IMR-90 (cell line): ENCODE measurements around the gene FAM117B. TPM values are rescaled to one million over a fixed set of nuclear protein-coding genes. Genes with fewer than 3 reads are reported as not detected.

Experiments
- ATAC-seq: fragments of 200-7000 bp; cut with Tn5 transposase; 2 replicates; pipeline ENCODE4 v1.9.1; 2020; ENCODE audit warnings: low read depth, mild to moderate bottlenecking, moderate library complexity
- BruUV-seq: library from RNA; stranded (reverse); fragments of 400-500 nt; replicated peaks from 2 replicates; lab custom pipeline; 2021; lab: Mats Ljungman, UMichigan
- CTCF ChIA-PET: fragments of 300-600 bp; formaldehyde crosslinking; extraction: SDS; loops from one replicate; lab custom pipeline; 2021; ENCODE audit warnings: antibody characterized with exemption; lab: Yijun Ruan, JAX
- POLR2A ChIA-PET: fragments of 300-600 bp; sonication (Branson Sonifier 250); formaldehyde crosslinking; loops from one replicate; lab custom pipeline; 2022; ENCODE audit warnings: antibody characterized with exemption; ENCODE audit not compliant: unreplicated experiment; lab: Charles Lee
- DNase-seq: peaks from one replicate; pipeline ENCODE4 v3.0.0; 2013
- H2AFZ ChIP-seq: replicated peaks from 2 replicates; pipeline ENCODE3; 2013; ENCODE audit warnings: low read length, mild to moderate bottlenecking; ENCODE audit not compliant: poor library complexity
- H2AK5ac ChIP-seq: 2 replicates; pipeline ENCODE4 v1.6.1; 2013; ENCODE audit warnings: low read depth, low read length, inconsistent platforms
- H2AK9ac ChIP-seq: replicated peaks from 2 replicates; pipeline ENCODE3; 2013; ENCODE audit warnings: mild to moderate bottlenecking, low read depth, low read length, moderate library complexity; ENCODE audit not compliant: poor library complexity
- H2BK120ac ChIP-seq: 2 replicates; pipeline ENCODE4 v1.6.1; 2013; ENCODE audit warnings: low read depth, low read length, inconsistent platforms
- H2BK15ac ChIP-seq: 3 replicates; pipeline ENCODE4 v1.6.1; 2013; ENCODE audit warnings: low read depth, low read length, inconsistent platforms
- H2BK20ac ChIP-seq: 2 replicates; pipeline ENCODE4 v1.6.1; 2013; ENCODE audit warnings: low read depth, mild to moderate bottlenecking, inconsistent platforms, low read length, moderate library complexity
- H2BK5ac ChIP-seq: 2 replicates; pipeline ENCODE4 v1.6.1; 2013; ENCODE audit warnings: mild to moderate bottlenecking, low read depth, low read length, inconsistent platforms; ENCODE audit not compliant: poor library complexity, severe bottlenecking
- H3K14ac ChIP-seq: replicated peaks from 2 replicates; pipeline ENCODE4 v1.6.1; 2013; ENCODE audit warnings: low read depth, low read length, inconsistent platforms
- H3K18ac ChIP-seq: 2 replicates; pipeline ENCODE4 v1.6.1; 2013; ENCODE audit warnings: low read depth, low read length, control low read depth
- H3K23ac ChIP-seq: 2 replicates; pipeline ENCODE4 v1.6.1; 2013; ENCODE audit warnings: low read depth, low read length, inconsistent platforms
- H3K27ac ChIP-seq: 2 replicates; pipeline ENCODE4 v1.5.1; 2013; ENCODE audit warnings: mild to moderate bottlenecking, control low read depth, low read length; ENCODE audit not compliant: insufficient read depth
- H3K27me3 ChIP-seq: 2 replicates; pipeline ENCODE4 v1.6.1; 2013; ENCODE audit warnings: low read length; ENCODE audit not compliant: control insufficient read depth, insufficient read depth
- H3K36me3 ChIP-seq: 2 replicates; pipeline ENCODE4 v1.6.1; 2013; ENCODE audit warnings: low read length, mixed read lengths; ENCODE audit not compliant: control insufficient read depth, insufficient read depth
- H3K4ac ChIP-seq: 2 replicates; pipeline ENCODE4 v1.6.1; 2013; ENCODE audit warnings: low read depth, low read length, inconsistent platforms
- H3K4me1 ChIP-seq: 2 replicates; pipeline ENCODE4 v1.6.1; 2013; ENCODE audit warnings: low read length, mixed read lengths; ENCODE audit not compliant: control insufficient read depth, insufficient read depth
- H3K4me2 ChIP-seq: 2 replicates; pipeline ENCODE4 v1.6.1; 2013; ENCODE audit warnings: low read depth, mild to moderate bottlenecking, control low read depth, low read length, moderate library complexity
- H3K4me3 ChIP-seq: 2 replicates; pipeline ENCODE4 v1.5.1; 2013; ENCODE audit warnings: low read depth, mild to moderate bottlenecking, control low read depth, low read length, moderate library complexity; ENCODE audit not compliant: insufficient read depth
- H3K56ac ChIP-seq: 2 replicates; pipeline ENCODE4 v1.6.1; 2013; ENCODE audit warnings: low read length, inconsistent platforms; ENCODE audit not compliant: insufficient read depth; ENCODE audit errors: extremely low read depth
- H3K79me1 ChIP-seq, 2 experiments: 2 replicates each; pipeline ENCODE4 v1.6.1; 2013; ENCODE audit warnings: low read length in 2 of 2, inconsistent platforms in 1 of 2, low read depth in 1 of 2
- H3K9ac ChIP-seq: 2 replicates; pipeline ENCODE4 v1.6.1; 2013; ENCODE audit warnings: low read depth, low read length, control low read depth
- H3K9me1 ChIP-seq: 2 replicates; pipeline ENCODE4 v1.6.1; 2013; ENCODE audit warnings: low read length, inconsistent platforms; ENCODE audit not compliant: insufficient read depth
- H3K9me3 ChIP-seq: 2 replicates; pipeline ENCODE4 v1.6.1; 2013; ENCODE audit warnings: low read length; ENCODE audit not compliant: control insufficient read depth, insufficient read depth
- H4K20me1 ChIP-seq: 2 replicates; pipeline ENCODE4 v1.6.1; 2013; ENCODE audit warnings: low read length, inconsistent platforms; ENCODE audit not compliant: insufficient read depth
- H4K5ac ChIP-seq: 2 replicates; pipeline ENCODE4 v1.6.1; 2013; ENCODE audit warnings: mild to moderate bottlenecking, low read depth, low read length, control low read depth
- H4K8ac ChIP-seq, 2 experiments: 2 replicates each; pipeline ENCODE4 v1.6.1; 2013; ENCODE audit warnings: low read depth in 2 of 2, low read length in 2 of 2, control low read depth in 1 of 2, inconsistent platforms in 1 of 2
- H4K91ac ChIP-seq: 2 replicates; pipeline ENCODE4 v1.6.1; 2013; ENCODE audit warnings: low read depth, low read length, inconsistent platforms; ENCODE audit not compliant: insufficient read depth
- BHLHE40 ChIP-seq: fragments of 150-350 bp; IDR thresholded peaks from 2 replicates; pipeline ENCODE4 v1.6.1; 2016; ENCODE audit warnings: mild to moderate bottlenecking, low read depth, low read length
- CEBPB ChIP-seq: IDR thresholded peaks from 2 replicates; pipeline ENCODE4 v1.6.1; 2012; ENCODE audit warnings: low read depth, low read length, improper control_type of control experiment
- CHD1 ChIP-seq: IDR thresholded peaks from 2 replicates; pipeline ENCODE4 v1.6.1; 2012; ENCODE audit warnings: low read depth, low read length, improper control_type of control experiment
- MAFK ChIP-seq: IDR thresholded peaks from 2 replicates; pipeline ENCODE4 v1.6.1; 2012; ENCODE audit warnings: low read depth, low read length, improper control_type of control experiment
- MAZ ChIP-seq: IDR thresholded peaks from 2 replicates; pipeline ENCODE4 v1.6.1; 2012; ENCODE audit warnings: low read depth, mild to moderate bottlenecking, low read length, improper control_type of control experiment, moderate library complexity, borderline replicate concordance
- MXI1 ChIP-seq: IDR thresholded peaks from 2 replicates; pipeline ENCODE4 v1.6.1; 2012; ENCODE audit warnings: low read depth, mild to moderate bottlenecking, low read length, moderate library complexity, borderline replicate concordance
- NFE2L2 ChIP-seq: fragments of 150-350 bp; IDR thresholded peaks from 2 replicates; pipeline ENCODE4 v1.6.1; 2016; ENCODE audit warnings: low read depth, mild to moderate bottlenecking, low read length
- POLR2A ChIP-seq: IDR thresholded peaks from 2 replicates; pipeline ENCODE4 v1.6.1; 2012; ENCODE audit warnings: mild to moderate bottlenecking, low read depth, low read length
- RAD21 ChIP-seq: IDR thresholded peaks from 2 replicates; pipeline ENCODE4 v1.6.1; 2012; ENCODE audit warnings: low read length, improper control_type of control experiment
- RCOR1 ChIP-seq: IDR thresholded peaks from 2 replicates; pipeline ENCODE4 v1.6.1; 2012; ENCODE audit warnings: mild to moderate bottlenecking, low read length, improper control_type of control experiment; ENCODE audit not compliant: insufficient replicate concordance
- RFX5 ChIP-seq: IDR thresholded peaks from 2 replicates; pipeline ENCODE4 v1.8.0; 2012; ENCODE audit warnings: low read depth, mild to moderate bottlenecking, low read length, moderate library complexity
- SMC3 ChIP-seq: fragments of 150-350 bp; IDR thresholded peaks from 2 replicates; pipeline ENCODE4 v1.6.1; 2016; ENCODE audit warnings: low read depth, mild to moderate bottlenecking, antibody characterized with exemption, low read length, moderate library complexity
- USF2 ChIP-seq: fragments of 150-350 bp; IDR thresholded peaks from 2 replicates; pipeline ENCODE4 v1.6.1; 2017; ENCODE audit warnings: mild to moderate bottlenecking, antibody characterized with exemption, low read length, low read depth
- WGBS, 2 experiments: methylation state at CpG; one replicate each; pipeline versions ENCODE4 v1.1.5 to v1.1.7; 2013; ENCODE audit warnings: missing lambda C conversion rate in 2 of 2; ENCODE audit not compliant: insufficient read length in 1 of 2; ENCODE audit errors: extremely low coverage in 2 of 2; 5-methylcytosine and 5-hydroxymethylcytosine counted together
- dilution Hi-C: fragments of 300-500 bp; cut with HindIII; formaldehyde crosslinking; loops from one replicate; pipeline ENCODE4 v1.14.3; 2018; ENCODE audit warnings: low sequenced_read_pairs; ENCODE audit not compliant: unreplicated experiment
- in situ Hi-C: fragments of 300-500 bp; cut with MboI; formaldehyde crosslinking; loops from 3 replicates; pipeline ENCODE4 v1.14.3; 2019; ENCODE audit warnings: low sequenced_read_pairs, inconsistent platforms, mixed read lengths
- intact Hi-C: fragments of 100-400 bp; cut with micrococcal nuclease; formaldehyde crosslinking; loops from 2 replicates; pipeline ENCODE4 v1.10.0; 2022
- polyA plus RNA-seq, 3 experiments: library from polyadenylated mRNA; depleted of rRNA; stranded (reverse); fragments of >200 nt; gene quantifications; 2 replicates each; pipeline ENCODE4 v1.2.3, GENCODE V29; 2012; ENCODE audit warnings: low replicate concordance in 1 of 3
- total RNA-seq: library from RNA; depleted of rRNA; stranded (reverse); fragments of >200 nt; gene quantifications from 2 replicates; pipeline ENCODE4 v1.2.3, GENCODE V29; 2012
- TF ChIP-seq, protein P1 (sequence below): fragments of 150-350 bp; IDR thresholded peaks from 2 replicates; pipeline ENCODE4 v1.6.1; 2016; ENCODE audit warnings: low read depth, mild to moderate bottlenecking, low read length, moderate library complexity, borderline replicate concordance
- TF ChIP-seq, protein P2 (sequence below): conservative IDR thresholded peaks from 2 replicates; pipeline ENCODE4 v1.5.1; 2012; ENCODE audit warnings: mild to moderate bottlenecking, low read depth, low read length, improper control_type of control experiment

FAM117B gene
- total and polyA plus RNA-seq, 2 of the 4 experiments (the other 2 are of a cell fraction) = 0.54 to 0.79 TPM

- Histone ChIP-seq H2BK120ac (peak overlapping the region; percentile 59), H2BK5ac (no peak overlapping the region), H3K4ac (0 out of 2 replicates have a peak overlapping the region, but pooled peaks have one; percentile 5), H3K4me2 (no peak overlapping the region), H3K9ac (no peak overlapping the region), H4K8ac (no peak overlapping the region), H4K91ac (peak overlapping the region; percentile 31), H2AK9ac (no peak overlapping the region), H3K27ac (no peak overlapping the region), H2AFZ (no peak overlapping the region), H2AK5ac (peak overlapping the region; percentile 64), H3K27me3 (no peaks in the 10 kb centered on the region), H3K79me1 (no peaks in the 10 kb centered on the region; a peak in 1 of 4 replicates), H3K9me3 (peaks cover 9% of the 10 kb centered on the region), H2BK15ac (0 out of 3 replicates have a peak overlapping the region, but pooled peaks have one; percentile 28), H3K23ac (no peak overlapping the region), H3K4me3 (no peak overlapping the region), H2BK20ac (peak overlapping the region; percentile 29; the same call in 1 of the 2 replicates), H3K56ac (no peak overlapping the region), H3K9me1 (no peaks in the 10 kb centered on the region; the same call in 1 of the 2 replicates), H3K4me1 (peaks cover 3% of the 10 kb centered on the region; the same call in 1 of the 2 replicates), H4K20me1 (no peaks in the 10 kb centered on the region), H3K36me3 (0 out of 2 replicates have a peak, but pooled peaks cover 1% of the 10 kb centered on the region), H3K14ac (no peak overlapping the region), H3K18ac (no peak overlapping the region), H4K5ac (no peak overlapping the region)
- dilution Hi-C loops (no loop called here), in situ Hi-C loops (no loop called here), intact Hi-C loops (no loop called here)
- ChIA-PET POLR2A (no interaction called here), CTCF (no interaction called here)
- ATAC-seq (no peak), DNase-seq (no peak)
- WGBS, 2 experiments = 100% methylated on average over 1 of the region's 3 CpGs; no CpG with 5 or more reads in 1 of the 2 experiments
- BruUV-seq = no TSS peak
- TF ChIP-seq RCOR1 (no peak), MXI1 (no peak), USF2 (no peak), CEBPB (no peak), SMC3 (no peak), MAZ (no peak), NFE2L2 (no peak), POLR2A (no peak), MAFK (no peak), RAD21 (no peak), CHD1 (no peak), RFX5 (no peak), BHLHE40 (no peak)
- TF ChIP-seq, protein P1, sequence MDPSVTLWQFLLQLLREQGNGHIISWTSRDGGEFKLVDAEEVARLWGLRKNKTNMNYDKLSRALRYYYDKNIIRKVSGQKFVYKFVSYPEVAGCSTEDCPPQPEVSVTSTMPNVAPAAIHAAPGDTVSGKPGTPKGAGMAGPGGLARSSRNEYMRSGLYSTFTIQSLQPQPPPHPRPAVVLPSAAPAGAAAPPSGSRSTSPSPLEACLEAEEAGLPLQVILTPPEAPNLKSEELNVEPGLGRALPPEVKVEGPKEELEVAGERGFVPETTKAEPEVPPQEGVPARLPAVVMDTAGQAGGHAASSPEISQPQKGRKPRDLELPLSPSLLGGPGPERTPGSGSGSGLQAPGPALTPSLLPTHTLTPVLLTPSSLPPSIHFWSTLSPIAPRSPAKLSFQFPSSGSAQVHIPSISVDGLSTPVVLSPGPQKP = no peak
- TF ChIP-seq, protein P2, sequence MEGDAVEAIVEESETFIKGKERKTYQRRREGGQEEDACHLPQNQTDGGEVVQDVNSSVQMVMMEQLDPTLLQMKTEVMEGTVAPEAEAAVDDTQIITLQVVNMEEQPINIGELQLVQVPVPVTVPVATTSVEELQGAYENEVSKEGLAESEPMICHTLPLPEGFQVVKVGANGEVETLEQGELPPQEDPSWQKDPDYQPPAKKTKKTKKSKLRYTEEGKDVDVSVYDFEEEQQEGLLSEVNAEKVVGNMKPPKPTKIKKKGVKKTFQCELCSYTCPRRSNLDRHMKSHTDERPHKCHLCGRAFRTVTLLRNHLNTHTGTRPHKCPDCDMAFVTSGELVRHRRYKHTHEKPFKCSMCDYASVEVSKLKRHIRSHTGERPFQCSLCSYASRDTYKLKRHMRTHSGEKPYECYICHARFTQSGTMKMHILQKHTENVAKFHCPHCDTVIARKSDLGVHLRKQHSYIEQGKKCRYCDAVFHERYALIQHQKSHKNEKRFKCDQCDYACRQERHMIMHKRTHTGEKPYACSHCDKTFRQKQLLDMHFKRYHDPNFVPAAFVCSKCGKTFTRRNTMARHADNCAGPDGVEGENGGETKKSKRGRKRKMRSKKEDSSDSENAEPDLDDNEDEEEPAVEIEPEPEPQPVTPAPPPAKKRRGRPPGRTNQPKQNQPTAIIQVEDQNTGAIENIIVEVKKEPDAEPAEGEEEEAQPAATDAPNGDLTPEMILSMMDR = no peak
Observed at GRCh38 chr2:202717598-202718310, 83.0 kb downstream of the FAM117B start.
